GM18507 (cell line): Measurements from ENCODE around the gene DGKI.

ENCODE experiments used
- DNase-seq: peaks from one replicate; pipeline ENCODE4 v3.0.0; 2011; ENCODE audit warnings: low read depth; ENCODE audit not compliant: insufficient read length; ENCODE audit errors: extremely low spot score
- FAIRE-seq: peaks from 2 replicates; lab custom pipeline; 2011; peaks lifted over from hg19 to GRCh38; lab: Jason Lieb, UNC

Gene DGKI

DNA sequence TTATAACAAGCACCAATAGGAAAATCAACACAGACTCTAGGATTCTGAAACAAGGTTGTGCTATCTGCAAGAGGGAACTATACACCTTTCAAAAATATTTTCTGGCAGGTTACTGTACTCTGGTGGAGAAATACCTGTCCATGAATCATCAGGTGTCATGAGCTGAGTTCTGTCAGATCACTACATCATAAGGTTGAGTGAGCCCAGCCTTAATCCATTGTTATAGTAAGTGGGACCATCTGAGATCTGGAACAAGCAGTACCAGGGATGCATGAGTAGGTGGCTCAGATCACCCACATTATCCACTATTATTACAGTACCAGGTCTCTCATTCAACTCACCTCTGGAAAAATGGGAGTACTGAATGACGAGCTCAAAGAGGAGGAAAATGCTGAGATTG lies 212.4 kb downstream of the DGKI start:
- DNase-seq = no peak
- no peak for FAIRE-seq

- DNase-seq = no peak
- no peak for FAIRE-seq
Measured at GRCh38 chr7:137633133-137633532, 213.6 kb downstream of the DGKI start.

GRCh38 chr7:137628216-137628615 lies 218.6 kb downstream of the DGKI start:
- FAIRE-seq (no peak), DNase-seq (no peak)

DNA sequence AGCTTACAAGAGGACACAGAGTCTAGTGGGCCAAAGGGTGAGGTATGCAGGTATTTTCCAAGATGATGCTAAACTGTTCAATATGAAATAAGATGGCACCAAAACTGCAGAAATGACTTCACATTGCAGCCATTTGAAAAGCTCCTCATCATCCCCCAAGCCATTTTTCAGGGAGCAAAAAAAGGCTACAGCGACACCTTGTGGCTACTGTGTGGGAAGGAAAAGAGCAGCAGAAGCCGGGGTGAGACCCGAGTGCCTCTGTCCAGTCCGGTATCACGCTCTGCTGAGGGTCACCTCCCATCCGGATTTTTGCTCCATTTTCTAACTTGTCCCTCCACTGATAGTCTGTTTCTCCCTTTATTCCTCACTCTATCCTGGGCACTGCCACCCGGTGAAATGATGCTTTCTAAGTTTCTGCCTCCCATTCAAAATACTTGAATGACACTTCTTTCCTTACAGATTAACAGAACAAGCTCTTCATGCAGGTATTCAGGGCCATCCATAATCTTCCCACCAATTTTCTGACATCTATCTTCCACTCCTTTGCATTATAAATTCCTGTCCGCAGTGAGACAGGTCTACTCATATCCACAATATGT lies 220.2 kb downstream of the DGKI start:
- DNase-seq = peak; percentile 5
- peak; percentile 57 for FAIRE-seq

GRCh38 chr7:137625197-137625596 lies 221.6 kb downstream of the DGKI start:
- FAIRE-seq (no peak), DNase-seq (no peak)

GRCh38 chr7:137619181-137619580 lies 227.6 kb downstream of the DGKI start:
- FAIRE-seq = no peak

DNA sequence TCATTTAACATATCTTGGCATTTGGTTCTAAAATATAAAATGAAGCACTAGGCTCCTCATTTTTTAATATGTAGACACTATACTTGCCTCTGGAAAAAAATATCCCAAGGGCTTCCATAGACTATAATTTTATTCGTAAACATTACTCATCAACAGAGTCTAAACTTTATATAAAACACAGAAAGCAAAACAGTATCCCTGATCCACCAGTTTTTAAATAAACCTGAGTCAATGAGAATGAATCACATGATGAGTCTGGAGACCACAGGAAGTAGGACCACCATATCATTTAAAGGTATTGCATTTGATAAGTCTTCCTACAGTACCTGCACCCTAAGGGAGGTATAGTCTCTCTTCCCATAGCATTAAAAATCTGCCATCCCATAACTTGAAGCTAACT lies 228.0 kb downstream of the DGKI start:
- DNase-seq (no peak), FAIRE-seq (no peak)

More at GRCh38 chr7:137619181-137619580, 227.6 kb downstream of the DGKI start:
- DNase-seq = no peak

- no peak for FAIRE-seq
- DNase-seq = no peak
Measured at GRCh38 chr7:137613006-137613525, 233.7 kb downstream of the DGKI start.

GRCh38 chr7:137611606-137612005 lies 235.2 kb downstream of the DGKI start:
- no peak for DNase-seq
- FAIRE-seq = no peak

DNA sequence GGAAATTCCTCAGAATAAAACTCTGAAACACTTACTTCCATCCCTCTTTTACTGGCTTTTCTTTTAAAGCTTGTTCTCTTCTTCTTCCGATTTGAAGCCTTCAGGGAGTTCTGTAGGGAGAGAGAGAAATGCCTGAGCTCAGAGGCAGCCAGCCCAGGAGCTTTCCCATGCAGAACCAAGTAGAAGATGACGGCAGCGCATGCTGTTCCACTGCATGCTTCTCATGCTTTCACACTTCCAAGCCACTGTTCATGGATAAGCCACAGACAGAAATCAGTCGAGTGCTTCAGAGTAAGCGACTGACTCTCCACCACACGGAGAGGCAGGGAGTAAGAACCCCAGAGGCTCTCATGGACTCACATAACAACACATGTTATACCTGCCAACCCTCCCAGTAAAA lies 237.3 kb downstream of the DGKI start:
- FAIRE-seq (no peak), DNase-seq (no peak)

- FAIRE-seq (no peak), DNase-seq (no peak)
Measured at GRCh38 chr7:137606061-137606674, 240.6 kb downstream of the DGKI start.

DNA sequence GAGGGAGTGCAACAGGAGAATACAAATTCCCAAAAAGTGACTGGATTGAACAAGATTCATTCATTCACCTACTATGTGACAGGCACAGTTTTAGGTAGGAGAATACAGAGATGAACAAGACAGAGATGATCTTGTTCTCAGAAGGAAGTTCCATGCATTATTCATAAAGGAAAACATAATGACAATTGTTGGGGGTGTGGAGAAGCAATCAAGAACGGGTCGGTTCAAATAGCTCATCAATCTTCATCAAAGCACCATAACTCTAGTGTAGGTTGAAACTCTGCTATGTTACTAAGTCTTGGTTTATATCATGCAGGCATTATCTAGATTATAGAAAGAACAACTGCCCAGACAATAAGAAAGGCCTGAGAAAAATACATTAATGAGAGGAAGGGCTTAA lies 243.7 kb downstream of the DGKI start:
- no peak for DNase-seq
- no peak for FAIRE-seq

DNA sequence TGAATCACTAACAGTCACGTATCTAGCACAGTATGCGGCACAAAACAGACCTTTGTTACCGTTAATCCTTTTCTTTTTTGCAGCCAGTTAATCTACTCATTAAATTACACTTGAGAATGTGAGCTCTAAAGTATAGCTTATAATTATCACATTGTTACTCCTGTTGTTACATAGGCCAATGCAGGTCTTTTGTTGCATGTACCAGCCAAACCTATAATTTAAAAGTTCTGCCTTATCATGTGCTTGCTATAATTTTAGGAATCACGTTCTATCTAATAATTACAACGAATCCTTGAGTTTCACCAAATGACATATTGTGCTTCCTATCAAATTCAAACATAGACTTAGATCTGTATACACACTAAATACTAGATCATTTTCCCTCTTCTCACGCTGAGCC lies 245.1 kb downstream of the DGKI start:
- no peak for DNase-seq
- FAIRE-seq = no peak

DNA sequence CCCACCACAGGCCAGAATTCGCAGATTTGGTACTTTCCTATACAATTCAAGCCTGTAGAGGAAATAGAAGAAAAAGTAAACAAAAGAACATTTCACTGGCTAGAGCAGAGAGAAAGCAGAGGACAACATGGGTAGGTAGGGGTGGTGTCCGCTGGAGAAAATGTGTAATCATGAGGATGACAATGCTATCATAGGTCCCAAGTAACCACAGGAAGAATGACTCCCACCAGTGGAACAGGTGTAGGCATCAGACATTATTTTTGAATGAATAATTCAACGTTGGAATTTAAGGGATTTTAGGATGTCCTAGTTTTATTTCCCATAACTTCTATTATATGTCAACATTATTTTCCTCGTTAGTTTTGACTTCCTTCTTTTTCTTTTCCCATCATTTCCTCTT lies 248.9 kb downstream of the DGKI start:
- FAIRE-seq (no peak), DNase-seq (no peak)

GRCh38 chr7:137593115-137593711 lies 253.6 kb downstream of the DGKI start:
- DNase-seq (no peak), FAIRE-seq (no peak)

DNA sequence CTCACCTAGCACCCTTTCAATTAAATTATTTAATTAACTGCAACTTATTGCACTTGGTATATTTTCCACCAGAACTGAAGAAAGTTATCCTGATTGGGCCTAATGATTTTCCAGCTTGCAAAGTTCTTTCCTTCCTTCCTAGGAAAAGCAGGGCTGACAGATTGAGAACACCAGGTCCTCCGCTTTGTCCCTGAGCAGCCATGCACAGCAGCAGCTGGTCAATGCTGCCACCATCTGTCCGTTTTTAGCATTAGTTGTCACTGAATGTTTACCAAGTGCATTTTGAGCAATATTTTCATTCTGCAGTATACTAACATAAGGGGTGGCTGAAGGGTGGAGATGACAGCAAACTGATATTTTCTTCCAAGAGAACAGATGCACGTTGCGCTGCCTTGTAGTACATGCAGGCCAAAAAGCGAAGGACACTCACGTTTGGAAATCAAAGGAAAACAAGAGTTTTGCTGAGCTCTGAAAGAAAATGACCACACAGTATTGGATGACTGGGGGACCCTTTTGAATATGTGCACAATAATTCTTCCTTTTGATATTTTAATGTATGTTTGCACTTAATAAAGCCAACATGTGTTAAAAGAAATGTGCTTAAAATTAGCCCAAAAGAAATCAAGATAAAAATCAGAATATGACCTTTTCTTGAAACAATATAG lies 254.4 kb downstream of the DGKI start:
- DNase-seq (peak; percentile 5), FAIRE-seq (no peak)

- no peak for DNase-seq
- FAIRE-seq = no peak
Measured at GRCh38 chr7:137591421-137591837, 255.3 kb downstream of the DGKI start.

DNA sequence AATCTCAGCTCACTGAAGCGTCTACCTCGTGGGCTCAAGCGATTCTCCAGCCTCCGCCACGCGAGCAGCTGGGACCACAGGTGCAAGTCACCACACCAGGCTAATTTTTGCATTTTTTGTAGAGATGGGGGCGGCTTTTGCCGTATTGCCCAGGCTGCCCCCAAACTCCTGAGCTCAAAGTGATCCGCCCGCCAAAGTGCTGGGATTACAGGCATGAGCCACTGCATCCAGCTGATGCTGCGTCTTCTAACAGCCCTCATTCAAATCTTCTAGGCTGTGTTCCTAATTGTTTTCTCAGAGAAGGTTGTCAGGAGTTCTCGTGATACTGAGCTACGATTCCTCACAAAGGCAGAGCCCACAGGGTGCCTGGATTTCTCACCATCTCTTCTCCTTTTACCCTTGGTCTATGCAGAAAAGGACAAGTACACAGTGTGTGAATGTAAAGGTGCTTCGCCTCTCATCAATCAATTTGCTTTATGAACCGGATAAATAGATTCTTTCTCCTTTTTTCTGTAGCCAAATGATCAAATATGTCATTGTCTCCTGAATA lies 255.9 kb downstream of the DGKI start:
- FAIRE-seq (no peak), DNase-seq (no peak)

DNA sequence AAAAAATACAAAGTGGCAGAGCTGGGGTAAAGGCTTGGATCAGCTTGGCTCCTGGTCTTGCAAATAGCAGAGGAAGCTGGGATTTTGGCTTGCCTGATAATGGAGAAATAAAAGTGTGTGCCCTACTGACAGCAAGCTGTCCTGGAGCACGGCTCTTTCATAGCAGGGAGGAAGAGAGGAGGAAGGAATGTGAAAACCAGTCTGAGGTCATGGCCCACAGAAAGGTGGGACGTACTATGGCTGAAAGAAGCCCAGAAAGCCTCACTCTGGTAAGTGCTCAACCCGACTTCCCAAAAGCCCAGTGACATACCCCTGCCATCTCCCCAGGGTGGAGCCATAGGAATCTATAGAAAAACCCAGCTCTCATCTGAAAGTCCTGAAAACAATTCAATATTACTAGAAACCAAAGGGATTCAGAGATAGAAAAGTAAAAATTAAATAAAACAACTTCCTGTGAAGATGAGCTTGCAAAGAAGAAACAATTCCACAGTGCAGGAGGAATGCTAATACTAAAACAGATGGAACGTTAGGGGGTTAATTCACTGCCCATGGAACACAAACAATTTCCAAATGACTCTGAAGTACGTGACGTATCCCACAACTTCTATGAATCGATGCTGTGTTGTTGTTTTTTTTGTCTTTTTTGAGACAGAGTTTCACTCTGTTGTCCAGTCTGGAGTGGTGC lies 256.6 kb downstream of the DGKI start:
- DNase-seq (no peak), FAIRE-seq (no peak)

GRCh38 chr7:137587326-137587725 lies 259.4 kb downstream of the DGKI start:
- DNase-seq = no peak
- no peak for FAIRE-seq
